ENCODE results near the gene PDE6H.

Gene PDE6H

GRCh38 chr12:15001733-15002382, 29.0 kb downstream of the PDE6H start:
- no peak for DNase-seq (ENCODE audit: low read depth)

- DNase-seq (ENCODE audit: low read depth): no peak
Observed at GRCh38 chr12:15004421-15004820, 31.6 kb downstream of the PDE6H start.

- no peak for DNase-seq (ENCODE audit: low read depth)
Observed at GRCh38 chr12:15005064-15005463, 32.2 kb downstream of the PDE6H start.

- no peak for DNase-seq (ENCODE audit: low read depth)
Observed at GRCh38 chr12:15007551-15007950, 34.7 kb downstream of the PDE6H start.

GRCh38 chr12:15011162-15011561, 38.3 kb downstream of the PDE6H start:
- no peak for DNase-seq (ENCODE audit: low read depth)

GRCh38 chr12:15013634-15014179, 40.9 kb downstream of the PDE6H start:
- no peak for DNase-seq (ENCODE audit: low read depth)

- no peak for DNase-seq (ENCODE audit: low read depth)
Observed at GRCh38 chr12:15014708-15015107, 41.9 kb downstream of the PDE6H start.

- no peak for DNase-seq (ENCODE audit: low read depth)
Observed at GRCh38 chr12:15015121-15015520, 42.3 kb downstream of the PDE6H start.

- no peak for DNase-seq (ENCODE audit: low read depth)
Observed at GRCh38 chr12:15020156-15020555, 47.3 kb downstream of the PDE6H start.

Measured in stimulated activated CD8-positive, alpha-beta memory T cell treated with anti-CD3 and anti-CD28 coated beads, Interleukin-7, amount 100 ng/mL, for 24 hours (primary cell).